ENCODE measurements around the gene OR8H2.
"Not testable (repeated sequence)": the region's sequence is repeated elsewhere in the genome, so short reads cannot be mapped to it uniquely, and the experiment has no call there.

The OR8H2 gene, protein sequence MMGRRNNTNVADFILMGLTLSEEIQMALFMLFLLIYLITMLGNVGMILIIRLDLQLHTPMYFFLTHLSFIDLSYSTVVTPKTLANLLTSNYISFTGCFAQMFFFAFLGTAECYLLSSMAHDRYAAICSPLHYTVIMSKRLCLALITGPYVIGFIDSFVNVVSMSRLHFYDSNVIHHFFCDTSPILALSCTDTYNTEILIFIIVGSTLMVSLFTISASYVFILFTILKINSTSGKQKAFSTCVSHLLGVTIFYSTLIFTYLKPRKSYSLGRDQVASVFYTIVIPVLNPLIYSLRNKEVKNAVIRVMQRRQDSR

DNA sequence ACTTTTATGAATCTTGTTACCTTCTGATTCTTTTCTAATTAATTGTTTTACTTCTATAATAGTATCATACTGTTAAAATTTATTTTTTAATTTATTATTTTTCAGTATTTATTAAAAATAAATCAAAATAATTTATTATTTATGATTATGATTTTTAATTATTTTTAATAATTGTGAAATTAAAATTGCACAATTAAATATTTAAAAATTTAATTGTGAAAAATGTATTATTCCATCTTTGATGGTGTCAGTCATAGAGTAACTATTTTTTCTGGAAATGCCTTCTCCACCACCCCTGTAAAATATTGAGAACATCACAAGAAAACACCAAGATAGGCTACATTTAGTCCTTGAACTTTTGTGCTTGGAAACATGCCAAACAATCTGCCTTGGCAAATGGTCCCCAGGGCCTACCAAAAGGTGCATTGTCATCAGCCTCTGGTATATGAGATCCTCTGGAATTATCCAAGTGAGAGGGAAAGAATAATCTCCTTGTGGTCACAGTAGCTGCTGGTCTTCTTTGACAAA is at the start of gene OR8H2:
TSS of gene OR8H2 (plus strand) at position 478 of the 528 bp plus-strand sequence. CDS start 1,356 bp downstream, outside the sequence.
- TF ChIP-seq, protein P1, sequence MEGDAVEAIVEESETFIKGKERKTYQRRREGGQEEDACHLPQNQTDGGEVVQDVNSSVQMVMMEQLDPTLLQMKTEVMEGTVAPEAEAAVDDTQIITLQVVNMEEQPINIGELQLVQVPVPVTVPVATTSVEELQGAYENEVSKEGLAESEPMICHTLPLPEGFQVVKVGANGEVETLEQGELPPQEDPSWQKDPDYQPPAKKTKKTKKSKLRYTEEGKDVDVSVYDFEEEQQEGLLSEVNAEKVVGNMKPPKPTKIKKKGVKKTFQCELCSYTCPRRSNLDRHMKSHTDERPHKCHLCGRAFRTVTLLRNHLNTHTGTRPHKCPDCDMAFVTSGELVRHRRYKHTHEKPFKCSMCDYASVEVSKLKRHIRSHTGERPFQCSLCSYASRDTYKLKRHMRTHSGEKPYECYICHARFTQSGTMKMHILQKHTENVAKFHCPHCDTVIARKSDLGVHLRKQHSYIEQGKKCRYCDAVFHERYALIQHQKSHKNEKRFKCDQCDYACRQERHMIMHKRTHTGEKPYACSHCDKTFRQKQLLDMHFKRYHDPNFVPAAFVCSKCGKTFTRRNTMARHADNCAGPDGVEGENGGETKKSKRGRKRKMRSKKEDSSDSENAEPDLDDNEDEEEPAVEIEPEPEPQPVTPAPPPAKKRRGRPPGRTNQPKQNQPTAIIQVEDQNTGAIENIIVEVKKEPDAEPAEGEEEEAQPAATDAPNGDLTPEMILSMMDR (conservative IDR thresholded peaks at IDR 0.05; ENCODE audit: control insufficient read depth, insufficient read depth, low read depth, low read length): no peak
- no peak for DNase-seq (ENCODE audit: low read depth)

DNA sequence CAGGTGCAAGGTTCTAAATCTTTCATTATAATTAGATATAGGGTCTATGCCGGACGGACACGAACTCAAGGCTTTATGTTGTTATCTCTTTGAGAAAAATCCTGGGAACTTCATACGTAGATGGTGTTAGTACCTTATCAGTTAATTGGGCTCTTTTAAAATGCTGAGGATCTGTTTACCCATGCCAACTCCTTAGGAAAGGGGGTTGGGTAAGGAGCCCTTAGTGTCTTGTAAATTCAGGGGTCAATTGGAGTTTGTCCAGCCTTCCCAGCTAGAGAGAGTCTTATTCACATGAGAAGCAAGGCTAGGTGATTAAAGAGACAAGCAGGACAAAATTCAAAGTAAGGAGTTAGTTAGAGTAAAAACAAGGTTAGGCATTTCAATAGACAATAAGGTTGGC is 47.1 kb upstream of the OR8H2 start:
- DNase-seq (ENCODE audit: low read depth); H3K4me3 ChIP-seq (ENCODE audit: control insufficient read depth, low read depth, low read length): not testable (repeated sequence)

More for the DNA sequence above, at the start of gene OR8H2:
- H3K4me3 ChIP-seq (ENCODE audit: control insufficient read depth, low read depth, low read length): no peak within 1 kb of the TSS

DNA sequence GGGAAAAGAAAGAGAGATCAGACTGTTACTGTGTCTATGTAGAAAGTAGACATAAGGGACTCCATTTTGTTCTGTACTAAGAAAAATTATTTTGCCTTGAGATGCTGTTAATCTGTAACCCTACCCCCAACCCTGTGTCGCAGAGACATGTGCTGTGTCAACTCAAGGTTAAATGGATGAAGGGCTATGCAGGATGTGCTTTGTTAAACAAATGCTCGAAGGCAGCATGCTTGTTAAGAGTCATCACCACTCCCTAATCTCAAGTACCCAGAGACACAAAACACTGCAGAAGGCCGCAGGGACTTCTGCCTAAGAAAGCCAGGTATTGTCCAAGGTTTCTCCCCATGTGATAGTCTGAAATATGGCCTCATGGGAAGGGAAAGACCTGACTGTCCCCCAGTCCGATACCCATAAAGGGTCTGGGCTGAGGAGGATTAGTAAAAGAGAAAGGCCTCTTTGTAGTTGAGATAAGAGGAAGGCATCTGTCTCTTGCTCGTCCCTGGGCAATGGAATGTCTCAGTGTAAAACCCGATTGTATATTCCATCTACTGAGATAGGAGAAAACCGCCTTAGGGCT is 45.7 kb upstream of the OR8H2 start:
- not testable (repeated sequence) for DNase-seq (ENCODE audit: low read depth)

DNA sequence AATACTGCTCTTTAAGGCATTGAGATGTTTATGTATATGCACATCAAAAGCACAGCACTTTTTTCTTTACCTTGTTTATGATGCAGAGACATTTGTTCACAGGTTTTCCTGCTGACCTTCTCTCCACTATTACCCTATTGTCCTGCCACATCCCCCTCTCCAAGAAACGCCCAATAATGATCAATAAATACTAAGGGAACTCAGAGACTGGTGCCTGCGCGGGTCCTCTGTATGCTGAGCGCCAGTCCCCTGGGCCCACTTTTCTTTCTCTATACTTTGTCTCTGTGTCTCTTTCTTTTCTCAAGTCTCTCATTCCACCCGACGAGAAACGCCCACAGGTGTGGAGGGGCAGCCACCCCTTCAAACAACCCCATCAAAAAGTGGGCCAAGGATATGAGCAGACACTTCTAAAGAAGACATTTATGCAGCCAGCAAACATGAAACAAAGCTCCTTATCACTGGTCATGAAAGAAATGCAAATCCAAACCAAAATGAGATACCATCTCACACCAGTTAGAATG is 45.2 kb upstream of the OR8H2 start:
- not testable (repeated sequence) for DNase-seq (ENCODE audit: low read depth); H3K4me3 ChIP-seq (ENCODE audit: control insufficient read depth, low read depth, low read length)

More for the DNA sequence above, 45.7 kb upstream of the OR8H2 start:
- H3K4me3 ChIP-seq (ENCODE audit: control insufficient read depth, low read depth, low read length): not testable (repeated sequence)

DNA sequence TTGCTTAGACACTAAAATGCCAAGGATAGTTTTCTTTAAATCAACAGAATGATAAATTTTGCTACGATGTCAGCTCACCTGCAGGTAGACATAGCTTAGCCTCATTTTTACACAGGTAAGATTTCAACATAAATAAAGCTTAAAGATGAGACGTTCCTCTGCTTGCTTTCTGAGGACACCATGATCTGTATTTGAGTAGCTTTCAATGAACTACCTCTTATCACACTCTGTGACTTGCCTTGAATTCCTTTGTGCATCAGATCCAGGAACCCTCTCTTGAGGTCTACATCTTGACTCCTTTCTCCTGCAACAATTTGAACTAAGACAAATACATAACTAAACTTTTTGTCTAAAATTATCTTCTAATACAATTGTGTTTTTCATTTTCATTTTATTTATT is 36.5 kb upstream of the OR8H2 start:
- no peak for DNase-seq (ENCODE audit: low read depth)
- no peak overlapping the region for H3K4me3 ChIP-seq (ENCODE audit: control insufficient read depth, low read depth, low read length)
- TF ChIP-seq, protein P1 (conservative IDR thresholded peaks at IDR 0.05; ENCODE audit: control insufficient read depth, insufficient read depth, low read depth, low read length): no peak

DNA sequence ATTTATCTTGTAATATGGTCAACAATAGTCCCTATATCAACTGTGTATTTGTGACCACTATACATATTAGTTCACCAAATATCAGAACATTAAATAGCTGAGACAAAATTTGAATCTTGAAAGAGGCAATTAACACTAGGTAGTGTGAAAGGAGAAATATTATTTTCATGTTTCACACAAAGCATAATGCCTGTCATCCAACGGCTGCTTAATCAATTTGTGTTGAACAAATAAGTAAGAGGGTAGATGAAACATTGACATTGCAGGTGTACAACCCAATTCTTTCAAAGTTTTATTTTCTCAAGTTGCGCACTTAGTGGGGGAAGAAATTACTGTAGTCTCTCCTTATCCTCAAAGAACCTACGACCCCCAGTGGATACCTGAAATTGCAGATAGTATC is 13.8 kb upstream of the OR8H2 start:
- no peak for DNase-seq (ENCODE audit: low read depth)
- TF ChIP-seq, protein P1 (conservative IDR thresholded peaks at IDR 0.05; ENCODE audit: control insufficient read depth, insufficient read depth, low read depth, low read length): no peak
- no peak overlapping the region for H3K4me3 ChIP-seq (ENCODE audit: control insufficient read depth, low read depth, low read length)

DNA sequence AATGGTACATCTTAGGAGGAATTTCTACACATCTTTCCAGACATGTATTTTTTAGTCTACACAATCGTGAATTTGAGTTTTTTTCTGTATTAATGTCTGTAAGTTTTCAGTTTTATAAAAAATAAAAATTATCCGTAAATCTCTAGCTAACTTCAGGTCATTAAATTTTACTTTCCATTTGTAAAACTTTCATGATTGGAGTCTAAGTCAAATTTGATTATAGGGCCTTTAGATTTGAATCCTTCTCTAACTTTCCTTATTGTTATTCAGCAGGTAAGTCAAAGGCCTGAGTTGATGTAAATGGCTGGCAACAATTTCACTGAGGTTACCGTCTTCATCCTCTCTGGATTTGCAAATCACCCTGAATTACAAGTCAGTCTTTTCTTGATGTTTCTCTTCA is 10.5 kb upstream of the OR8H2 start, which contains the start of gene OR8I2:
TSS of gene OR8I2 (plus strand) at position 301 of the 400 bp plus-strand sequence. CDS start at position 301, 0 bp downstream.
- TF ChIP-seq, protein P1 (conservative IDR thresholded peaks at IDR 0.05; ENCODE audit: control insufficient read depth, insufficient read depth, low read depth, low read length): no peak
- H3K4me3 ChIP-seq (ENCODE audit: control insufficient read depth, low read depth, low read length): no peak within 1 kb of the TSS
- DNase-seq (ENCODE audit: low read depth): no peak

DNA sequence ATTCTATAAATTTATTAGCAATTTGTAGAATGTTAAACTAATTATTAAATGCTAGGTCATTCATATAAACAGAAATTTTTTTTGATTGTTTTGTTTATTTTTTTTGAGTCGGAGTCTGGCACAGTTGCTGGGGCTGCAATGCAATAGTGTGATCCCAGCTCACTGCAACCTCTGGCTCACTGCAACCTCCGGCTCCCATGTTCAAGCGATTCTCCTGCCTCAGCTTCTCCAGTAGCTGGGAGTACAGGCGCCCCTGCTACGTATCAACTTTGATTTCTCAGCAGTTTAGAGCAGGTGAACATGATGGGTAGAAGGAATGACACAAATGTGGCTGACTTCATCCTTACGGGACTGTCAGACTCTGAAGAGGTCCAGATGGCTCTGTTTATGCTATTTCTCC is 18.6 kb downstream of the OR8H2 start, which contains the start of gene OR8H3:
TSS of gene OR8H3 (plus strand) at position 301 of the 400 bp plus-strand sequence. CDS start at position 301, 0 bp downstream.
- H3K4me3 ChIP-seq (ENCODE audit: control insufficient read depth, low read depth, low read length): no peak within 1 kb of the TSS
- DNase-seq (ENCODE audit: low read depth): no peak
- TF ChIP-seq, protein P1 (conservative IDR thresholded peaks at IDR 0.05; ENCODE audit: control insufficient read depth, insufficient read depth, low read depth, low read length): no peak

Data from fibroblast of mammary gland (primary cell).